HCT116 (cell line): ENCODE results near the gene ZNF300. TPM values are rescaled to one million over a fixed set of nuclear protein-coding genes. Genes with fewer than 3 reads are reported as not detected.

Experiments
- ATAC-seq: fragments of 200-7000 bp; cut with Tn5 transposase; 2 replicates; pipeline ENCODE4 v1.9.1; 2020; ENCODE audit warnings: mild to moderate bottlenecking, moderate library complexity
- BruUV-seq: library from RNA; stranded (reverse); fragments of 400-500 nt; replicated peaks from 2 replicates; lab custom pipeline; 2021; lab: Mats Ljungman, UMichigan
- CTCF ChIA-PET: fragments of 300-600 bp; sonication (Branson Sonifier 250); formaldehyde crosslinking; loops from one replicate; lab custom pipeline; 2021; ENCODE audit warnings: antibody characterized with exemption; lab: Charles Lee
- POLR2A ChIA-PET: fragments of 300-600, 350-600 bp; sonication (Branson Sonifier 250); formaldehyde crosslinking; loops from one replicate; lab custom pipeline; 2021; ENCODE audit warnings: antibody characterized with exemption; lab: Charles Lee
- RAD21 ChIA-PET, 2 experiments: fragments of 300-600 bp; sonication (Branson Sonifier 250); formaldehyde crosslinking; loops; one replicate each; lab custom pipeline; 2023; ENCODE audit warnings: low total read pairs in 2 of 2; ENCODE audit not compliant: uncharacterized antibody in 2 of 2, unreplicated experiment in 2 of 2, low non-redundant PET in 1 of 2; lab: Charles Lee
- DNase-seq: peaks from one replicate; pipeline ENCODE4 v3.0.0-alpha.2; 2010; ENCODE audit warnings: low read depth, low spot score
- H2AFZ ChIP-seq: fragments of 200-600 bp; shearing (Covaris generic), sonication (generic); 2 replicates; pipeline ENCODE4 v1.6.1; 2017; ENCODE audit warnings: low read depth, mixed run types, mixed read lengths, antibody characterized with exemption, low read length; ENCODE audit not compliant: poor library complexity, severe bottlenecking
- H3K27ac ChIP-seq: 2 replicates; pipeline ENCODE4 v1.5.1; 2012; ENCODE audit warnings: low read depth, low read length
- H3K27me3 ChIP-seq: fragments of 200-600 bp; sonication (generic); 2 replicates; pipeline ENCODE4 v1.6.1; 2016; ENCODE audit warnings: mixed run types, low read length, mixed read lengths; ENCODE audit not compliant: insufficient read depth
- H3K36me3 ChIP-seq, 2 experiments: fragments of 200-500 bp in 1 of 2; fragments of 200-600 bp in 1 of 2; sonication (Bioruptor generic) in 1 of 2; sonication (generic) in 1 of 2; 2 replicates each; pipeline versions ENCODE4 v1.5.1 to v1.6.1; 2014 to 2016; ENCODE audit warnings: low read length in 2 of 2, inconsistent platforms in 1 of 2, mixed read lengths in 1 of 2, mixed run types in 1 of 2; ENCODE audit not compliant: insufficient read depth in 2 of 2, control insufficient read depth in 1 of 2
- H3K4me1 ChIP-seq, 2 experiments: fragments of 200-600 bp in 1 of 2; sonication (generic) in 1 of 2; 2 replicates each; pipeline versions ENCODE4 v1.5.1 to v1.6.1; 2012 to 2017; ENCODE audit warnings: low read length in 2 of 2, inconsistent platforms in 1 of 2, mild to moderate bottlenecking in 1 of 2, mixed read lengths in 1 of 2, mixed run types in 1 of 2, moderate library complexity in 1 of 2; ENCODE audit not compliant: insufficient read depth in 2 of 2, control insufficient read depth in 1 of 2
- H3K4me2 ChIP-seq: fragments of 200-600 bp; sonication (generic); 2 replicates; pipeline ENCODE4 v1.6.1; 2017; ENCODE audit warnings: mixed run types, low read length, mixed read lengths
- H3K4me3 ChIP-seq, 2 experiments: fragments of 200-600 bp in 1 of 2; sonication (generic) in 1 of 2; replicated peaks in 1 of 2; 2 replicates each; pipeline ENCODE4 v1.5.1; 2011 to 2016; ENCODE audit warnings: low read length in 2 of 2, control low read depth in 1 of 2, low read depth in 1 of 2, mild to moderate bottlenecking in 1 of 2, mixed read lengths in 1 of 2, mixed run types in 1 of 2
- H3K79me2 ChIP-seq: fragments of 200-600 bp; sonication (generic); 2 replicates; pipeline ENCODE4 v1.6.1; 2017; ENCODE audit warnings: mild to moderate bottlenecking, mixed run types, low read length, moderate library complexity, mixed read lengths; ENCODE audit not compliant: insufficient read depth
- H3K9ac ChIP-seq: fragments of 200-600 bp; sonication (generic); 2 replicates; pipeline ENCODE4 v1.6.1; 2016; ENCODE audit warnings: low read length, mixed read lengths
- H3K9me2 ChIP-seq: fragments of 200-600 bp; sonication (generic), shearing (Covaris generic); 2 replicates; pipeline ENCODE4 v1.6.1; 2017; ENCODE audit warnings: mixed run types, mild to moderate bottlenecking, moderate library complexity; ENCODE audit not compliant: insufficient read depth
- H3K9me3 ChIP-seq, 2 experiments: fragments of 200-500 bp in 1 of 2; fragments of 200-600 bp in 1 of 2; sonication (Bioruptor generic) in 1 of 2; sonication (generic) in 1 of 2; 2 replicates each; pipeline ENCODE4 v1.6.1; 2014 to 2017; ENCODE audit warnings: low read length in 2 of 2, mixed read lengths in 2 of 2, inconsistent platforms in 1 of 2, low read depth in 1 of 2, mild to moderate bottlenecking in 1 of 2, mixed run types in 1 of 2, moderate library complexity in 1 of 2; ENCODE audit not compliant: control insufficient read depth in 1 of 2, insufficient read depth in 1 of 2
- H4K20me1 ChIP-seq: fragments of 200-600 bp; sonication (generic), shearing (Covaris generic); 2 replicates; pipeline ENCODE4 v1.6.1; 2017; ENCODE audit warnings: mixed run types, mild to moderate bottlenecking, moderate library complexity; ENCODE audit not compliant: insufficient read depth
- POLR2A ChIP-seq: IDR thresholded peaks from 2 replicates; pipeline ENCODE4 v1.7.0; 2011; ENCODE audit warnings: borderline replicate concordance; ENCODE audit not compliant: insufficient read depth, insufficient read length; ENCODE audit errors: extremely low read depth
- TCF7L2 ChIP-seq: IDR thresholded peaks from 2 replicates; pipeline ENCODE4 v1.7.0; 2011; ENCODE audit warnings: borderline replicate concordance, inconsistent platforms; ENCODE audit not compliant: insufficient read depth, insufficient read length; ENCODE audit errors: extremely low read depth
- ZNF274 ChIP-seq: fragments of 200-500 bp; sonication (Bioruptor generic); IDR thresholded peaks from 2 replicates; pipeline ENCODE4 v1.6.1; 2014; ENCODE audit warnings: mild to moderate bottlenecking, low read depth, low read length, inconsistent platforms
- intact Hi-C: fragments of 100-400 bp; cut with micrococcal nuclease; formaldehyde crosslinking; loops from 2 replicates; pipeline ENCODE4 v1.10.0; 2022
- total RNA-seq: library from RNA; stranded (reverse); gene quantifications from one replicate; pipeline ENCODE4 v1.2.1, GENCODE V29; 2021; ENCODE audit not compliant: unreplicated experiment
- TF ChIP-seq, protein P1 (sequence below): IDR thresholded peaks from 2 replicates; pipeline ENCODE4 v1.6.1; 2012
- TF ChIP-seq, protein P2 (sequence below): IDR thresholded peaks from 2 replicates; pipeline ENCODE4 v1.6.1; 2012

The ZNF300 gene
- total RNA-seq, 1 experiment from 2014 or later: 0.05 TPM

DNA sequence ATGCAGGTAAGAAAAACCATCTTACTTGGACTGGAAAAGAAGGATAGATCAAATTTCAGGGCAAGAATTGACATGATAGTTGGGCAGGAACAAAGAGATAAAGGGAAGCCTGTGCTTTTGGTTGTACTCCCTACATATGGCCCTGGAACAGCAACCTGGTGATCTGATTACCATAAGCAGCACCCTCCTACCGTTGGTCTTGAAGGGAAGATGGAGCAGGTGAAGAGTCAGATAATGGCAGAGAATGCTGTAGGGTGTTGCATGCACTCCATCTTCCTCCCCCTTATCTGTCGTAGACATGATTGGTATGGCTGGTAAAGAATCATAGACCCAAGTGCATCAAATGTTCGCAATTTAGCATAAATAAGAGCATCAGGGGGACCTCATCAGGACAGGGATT, 53.7 kb downstream of the ZNF300 start (continued):
- TF ChIP-seq TCF7L2: no peak
- no peak for TF ChIP-seq ZNF274
- TF ChIP-seq, protein P1, sequence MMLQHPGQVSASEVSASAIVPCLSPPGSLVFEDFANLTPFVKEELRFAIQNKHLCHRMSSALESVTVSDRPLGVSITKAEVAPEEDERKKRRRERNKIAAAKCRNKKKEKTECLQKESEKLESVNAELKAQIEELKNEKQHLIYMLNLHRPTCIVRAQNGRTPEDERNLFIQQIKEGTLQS: no peak
- TF ChIP-seq POLR2A: no peak

DNA sequence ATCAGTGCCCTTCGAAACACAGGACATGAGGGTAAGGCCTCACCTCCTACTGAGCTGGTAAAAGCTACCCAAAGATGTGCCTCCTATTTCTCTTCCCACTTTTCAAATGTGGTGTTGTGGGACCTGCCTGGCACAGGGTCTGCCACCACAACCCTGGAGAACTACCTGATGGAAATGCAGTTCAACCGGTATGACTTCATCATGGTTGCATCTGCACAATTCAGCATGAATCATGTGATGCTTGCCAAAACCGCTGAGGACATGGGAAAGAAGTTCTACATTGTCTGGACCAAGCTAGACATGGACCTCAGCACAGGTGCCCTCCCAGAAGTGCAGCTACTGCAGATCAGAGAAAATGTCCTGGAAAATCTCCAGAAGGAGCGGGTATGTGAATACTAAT, 56.5 kb downstream of the ZNF300 start:
- DNase-seq (no peak), ATAC-seq (no peak)
- no peaks in the 10 kb centered on the region for H3K9me2 ChIP-seq
- no peak overlapping the region for H3K27ac ChIP-seq
- H3K4me3 ChIP-seq: no peak overlapping the region
- H3K4me2 ChIP-seq: no peak overlapping the region
- H3K9me3 ChIP-seq: no peaks in the 10 kb centered on the region
- TF ChIP-seq TCF7L2: no peak
- TF ChIP-seq, protein P2, sequence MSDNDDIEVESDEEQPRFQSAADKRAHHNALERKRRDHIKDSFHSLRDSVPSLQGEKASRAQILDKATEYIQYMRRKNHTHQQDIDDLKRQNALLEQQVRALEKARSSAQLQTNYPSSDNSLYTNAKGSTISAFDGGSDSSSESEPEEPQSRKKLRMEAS: no peak
- TF ChIP-seq, protein P1: no peak
- ChIA-PET RAD21 (interaction anchor here in 1 of 2 experiments (1.4 kb wide), 1 partner anchor 288 kb away, joined by 4 read pairs; no protein-coding TSS in a partner anchor), CTCF (interaction anchor here (1.0 to 2.6 kb wide), 2 partner anchors 147 to 288 kb away, joined by 3 to 11 read pairs; partner anchors contain the start of gene RBM22), POLR2A (no interaction called here)
- no TSS peak for BruUV-seq
- intact Hi-C loops: loop anchor here (5.0 kb wide), 1 partner anchor 191 kb away; no protein-coding TSS in a partner anchor
- H3K9ac ChIP-seq: no peak overlapping the region
- peaks cover 0 to 4% of the 10 kb centered on the region in 2 experiments; a peak in 2 of 4 replicates for H3K4me1 ChIP-seq
- H3K27me3 ChIP-seq: no peaks in the 10 kb centered on the region
- no peaks in the 10 kb centered on the region for H3K36me3 ChIP-seq
- no peak overlapping the region for H2AFZ ChIP-seq
- no peaks in the 10 kb centered on the region for H3K79me2 ChIP-seq
- H4K20me1 ChIP-seq: no peaks in the 10 kb centered on the region
